WI38 (cell line): ENCODE results near the gene MAPT.

Experiments
- H3K4me3 ChIP-seq: 2 replicates; pipeline ENCODE4 v1.5.1; 2011; ENCODE audit warnings: low read depth, mild to moderate bottlenecking, control low read depth, low read length
- CTCF ChIP-seq: IDR thresholded peaks from 2 replicates; pipeline ENCODE4 v1.5.1; 2012; ENCODE audit warnings: low read depth, mild to moderate bottlenecking, control low read depth, low read length

Gene MAPT

DNA sequence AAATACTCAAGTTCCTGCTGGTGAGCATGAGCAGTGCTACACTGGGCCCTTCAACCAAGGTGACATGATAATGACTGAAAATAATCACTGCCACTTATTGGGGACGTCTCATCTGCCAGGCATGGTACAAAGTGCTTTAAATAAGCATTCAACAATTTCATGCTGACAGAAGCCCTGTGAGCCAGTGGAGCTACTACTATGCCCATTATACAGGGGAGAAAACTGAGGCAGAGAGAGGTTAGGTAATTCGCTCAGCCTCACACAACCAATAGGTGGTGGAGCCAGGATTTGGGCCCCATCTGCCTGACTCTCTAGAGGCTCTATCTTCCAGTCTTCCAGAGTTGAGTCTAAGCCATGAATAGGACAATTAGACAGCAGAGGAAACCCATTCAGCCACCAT lies 74.4 kb downstream of the MAPT start:
- no peak overlapping the region for H3K4me3 ChIP-seq
- no peak for TF ChIP-seq CTCF

- no peak overlapping the region for H3K4me3 ChIP-seq
- TF ChIP-seq CTCF, result no peak
These were observed 75.4 kb downstream of the MAPT start for GRCh38 chr17:45969726-45970125.

DNA sequence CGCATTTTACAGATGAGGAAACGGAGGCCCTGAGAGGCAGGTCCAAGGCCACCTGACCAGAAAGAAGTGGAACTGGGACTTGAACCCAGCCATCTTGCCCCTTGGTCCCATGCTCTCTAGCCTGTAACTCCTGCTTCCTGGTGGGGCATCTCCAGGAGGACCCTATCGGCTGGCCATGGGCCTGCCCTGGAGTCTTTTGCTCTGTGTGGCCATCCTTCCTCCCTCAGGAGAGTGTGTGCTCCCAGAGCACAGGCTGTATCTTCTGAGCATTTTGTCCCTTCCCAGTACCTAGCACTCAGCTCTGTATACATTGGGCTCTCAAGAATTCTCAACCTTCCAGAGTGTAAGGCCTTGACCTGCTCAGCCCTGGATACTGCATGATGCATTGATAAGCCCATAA lies 76.3 kb downstream of the MAPT start:
- TF ChIP-seq CTCF, result no peak
- no peak overlapping the region for H3K4me3 ChIP-seq

- H3K4me3 ChIP-seq, result no peak overlapping the region
- no peak for TF ChIP-seq CTCF
These were observed 77.4 kb downstream of the MAPT start for GRCh38 chr17:45971698-45972141.

DNA sequence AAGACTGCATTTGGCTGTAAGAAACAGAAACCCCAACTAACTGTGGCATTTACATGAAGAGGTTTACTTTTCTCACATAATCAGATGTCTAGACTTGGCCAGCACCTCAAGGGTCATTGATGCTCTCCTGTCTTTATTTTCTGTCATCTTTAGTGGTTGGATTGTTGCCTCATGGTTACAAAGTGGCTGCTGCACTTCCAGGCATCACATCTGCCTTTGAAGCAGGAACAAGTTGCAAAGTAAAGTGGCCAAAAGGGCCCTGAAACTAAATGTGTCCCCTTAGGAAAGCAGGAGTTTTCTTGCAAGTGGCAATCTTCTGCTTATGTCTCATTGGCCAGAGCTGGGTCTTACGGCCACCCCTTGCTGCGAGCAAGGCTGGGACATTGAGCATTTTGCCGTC lies 78.2 kb downstream of the MAPT start:
- no peak for TF ChIP-seq CTCF
- H3K4me3 ChIP-seq, result no peak overlapping the region

DNA sequence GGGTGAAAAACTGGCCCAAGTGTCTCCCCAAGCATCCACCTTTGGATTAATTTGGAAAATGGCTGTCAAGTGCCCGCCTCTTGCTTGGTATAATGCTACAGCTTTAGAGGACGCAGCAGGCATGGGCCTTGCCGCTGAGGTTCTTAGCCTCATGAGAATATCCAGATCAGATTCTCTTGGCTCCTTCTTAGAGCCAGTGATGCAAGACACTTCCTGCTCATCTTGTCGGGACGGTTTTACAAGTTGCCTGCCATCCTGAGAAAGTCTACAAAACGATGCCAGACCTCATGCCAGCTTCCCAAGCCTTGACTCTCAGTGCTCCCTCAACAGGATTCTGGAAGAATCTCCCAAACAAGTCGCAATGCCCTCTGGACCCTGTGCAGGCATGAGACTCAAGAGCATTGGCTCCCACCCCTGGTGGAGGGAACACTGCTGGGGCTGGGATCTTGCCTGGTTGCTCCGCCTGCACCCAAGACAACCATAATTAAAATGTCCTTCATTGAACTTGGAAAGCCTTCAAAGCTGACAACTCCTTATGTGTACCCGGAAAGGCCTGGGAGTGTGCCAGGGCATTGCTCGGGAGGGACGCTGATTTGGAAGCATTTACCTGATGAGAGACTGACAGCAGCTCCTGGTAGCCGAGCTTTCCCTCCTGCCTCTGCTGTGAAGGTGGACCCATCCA lies 78.9 kb downstream of the MAPT start:
- no peak overlapping the region for H3K4me3 ChIP-seq
- no peak for TF ChIP-seq CTCF

DNA sequence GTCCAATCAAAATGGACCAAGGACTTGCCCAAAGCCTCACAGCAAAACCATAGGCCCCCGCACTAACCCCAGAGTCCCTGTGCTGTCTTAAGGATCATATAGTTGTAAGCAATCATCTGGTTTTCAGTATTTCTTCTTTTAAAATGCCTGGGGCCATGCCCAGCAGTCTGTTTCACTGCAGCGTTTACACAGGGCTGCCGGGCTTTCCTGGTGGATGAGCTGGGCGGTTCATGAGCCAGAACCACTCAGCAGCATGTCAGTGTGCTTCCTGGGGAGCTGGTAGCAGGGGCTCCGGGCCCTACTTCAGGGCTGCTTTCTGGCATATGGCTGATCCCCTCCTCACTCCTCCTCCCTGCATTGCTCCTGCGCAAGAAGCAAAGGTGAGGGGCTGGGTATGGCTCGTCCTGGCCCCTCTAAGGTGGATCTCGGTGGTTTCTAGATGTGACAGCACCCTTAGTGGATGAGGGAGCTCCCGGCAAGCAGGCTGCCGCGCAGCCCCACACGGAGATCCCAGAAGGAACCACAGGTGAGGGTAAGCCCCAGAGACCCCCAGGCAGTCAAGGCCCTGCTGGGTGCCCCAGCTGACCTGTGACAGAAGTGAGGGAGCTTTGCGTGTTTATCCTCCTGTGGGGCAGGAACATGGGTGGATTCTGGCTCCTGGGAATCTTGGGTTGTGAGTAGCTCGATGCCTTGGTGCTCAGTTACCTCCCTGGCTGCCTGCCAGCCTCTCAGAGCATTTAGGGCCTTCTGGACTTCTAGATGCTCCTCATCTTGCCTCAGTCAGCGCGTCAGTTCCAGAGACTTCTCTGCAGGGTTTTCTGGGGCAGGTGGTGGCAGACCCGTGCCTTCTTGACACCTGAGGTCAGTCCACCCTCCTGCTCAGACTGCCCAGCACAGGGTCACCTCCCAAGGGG lies 79.8 kb downstream of the MAPT start:
- no peak overlapping the region for H3K4me3 ChIP-seq
- no peak for TF ChIP-seq CTCF
